ENCODE data around the gene SSBP3.

DNA sequence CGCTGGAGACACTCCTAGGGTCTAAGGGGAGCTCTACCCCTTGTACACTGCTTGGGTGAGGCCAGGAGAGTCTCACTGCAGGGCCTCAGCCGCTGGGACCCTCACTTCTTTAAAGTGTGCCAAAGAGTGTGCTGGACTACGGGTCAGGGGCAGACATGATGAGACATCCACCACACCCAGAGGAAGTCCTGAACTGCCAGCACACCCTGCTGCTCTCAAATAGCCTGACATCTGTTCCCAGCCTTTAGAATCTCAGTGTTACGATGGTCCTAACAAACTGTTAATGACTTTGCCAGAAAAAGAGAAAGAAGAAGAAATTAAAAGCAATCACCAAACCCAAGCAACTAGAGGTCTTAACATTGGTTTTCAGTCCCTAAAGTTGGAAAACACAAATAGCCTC, 157.2 kb downstream of the SSBP3 start:
- no peak for TF ChIP-seq POLR2A (IDR thresholded peaks at IDR 0.05; ENCODE audit: low read depth)
- no peak for TF ChIP-seq CTCF (IDR thresholded peaks at IDR 0.05)
